ENCODE results near the gene HYLS1.

DNA sequence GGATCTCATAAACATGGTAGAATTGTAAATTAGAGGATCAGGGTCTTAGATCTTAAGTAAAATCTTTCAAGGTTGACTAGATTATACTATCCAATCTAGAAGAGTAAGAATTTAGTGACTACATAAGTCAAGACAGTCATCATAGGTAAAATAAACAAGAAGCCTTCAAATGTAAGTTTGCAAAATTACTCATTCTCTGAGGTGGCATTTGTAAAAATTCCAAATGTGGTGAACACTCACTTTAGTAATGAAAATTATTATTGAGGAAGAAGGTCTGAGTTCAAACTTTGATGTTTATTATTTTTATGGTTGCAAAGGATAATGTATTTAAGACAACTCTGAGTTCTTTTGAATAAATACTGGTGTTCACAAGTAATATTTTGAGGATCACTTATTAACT is 4.6 kb downstream of the HYLS1 start:
- TF ChIP-seq, protein P1, sequence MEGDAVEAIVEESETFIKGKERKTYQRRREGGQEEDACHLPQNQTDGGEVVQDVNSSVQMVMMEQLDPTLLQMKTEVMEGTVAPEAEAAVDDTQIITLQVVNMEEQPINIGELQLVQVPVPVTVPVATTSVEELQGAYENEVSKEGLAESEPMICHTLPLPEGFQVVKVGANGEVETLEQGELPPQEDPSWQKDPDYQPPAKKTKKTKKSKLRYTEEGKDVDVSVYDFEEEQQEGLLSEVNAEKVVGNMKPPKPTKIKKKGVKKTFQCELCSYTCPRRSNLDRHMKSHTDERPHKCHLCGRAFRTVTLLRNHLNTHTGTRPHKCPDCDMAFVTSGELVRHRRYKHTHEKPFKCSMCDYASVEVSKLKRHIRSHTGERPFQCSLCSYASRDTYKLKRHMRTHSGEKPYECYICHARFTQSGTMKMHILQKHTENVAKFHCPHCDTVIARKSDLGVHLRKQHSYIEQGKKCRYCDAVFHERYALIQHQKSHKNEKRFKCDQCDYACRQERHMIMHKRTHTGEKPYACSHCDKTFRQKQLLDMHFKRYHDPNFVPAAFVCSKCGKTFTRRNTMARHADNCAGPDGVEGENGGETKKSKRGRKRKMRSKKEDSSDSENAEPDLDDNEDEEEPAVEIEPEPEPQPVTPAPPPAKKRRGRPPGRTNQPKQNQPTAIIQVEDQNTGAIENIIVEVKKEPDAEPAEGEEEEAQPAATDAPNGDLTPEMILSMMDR (IDR thresholded peaks at IDR 0.05) = no peak
- no peak for TF ChIP-seq POLR2AphosphoS5 (IDR thresholded peaks at IDR 0.05)

All from sigmoid colon (tissue), 4 donors.